ENCODE results near the gene MAN1A1. TPM values are rescaled to one million over a fixed set of nuclear protein-coding genes. Genes with fewer than 3 reads are reported as not detected.
A peak's percentile ranks its signal among the peaks of the same experiment; 100 is the strongest.

Gene MAN1A1
- polyA plus RNA-seq, 1 donor (not counting 4 experiments of a cell fraction or from before 2014, with no cell fraction given): 20.2 TPM

DNA sequence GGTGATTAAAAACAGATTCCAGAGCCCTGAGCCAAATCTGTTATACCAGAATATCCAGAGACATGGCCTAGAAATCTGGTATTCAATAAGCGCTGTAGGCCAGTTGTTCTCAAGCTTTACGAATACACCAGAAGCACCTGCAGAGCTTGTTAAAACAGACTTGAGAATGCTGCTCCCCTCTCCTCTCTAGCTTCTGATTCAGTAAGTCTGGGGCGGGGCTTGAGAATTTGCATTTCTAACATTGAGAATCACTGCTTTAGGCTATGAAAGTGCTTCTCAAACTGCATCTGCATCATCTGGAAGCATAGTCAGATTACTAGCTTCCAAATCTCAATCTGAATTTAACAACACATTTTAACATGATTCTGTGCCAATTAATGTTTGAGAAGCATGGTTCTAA, 20.5 kb upstream of the MAN1A1 start:
- no peak overlapping the region for H3K4me2 ChIP-seq (ENCODE audit: control insufficient read depth, extremely low read depth, insufficient read depth, low read depth, low read length)
- H2AFZ ChIP-seq (ENCODE audit: control insufficient read depth, low read length): no peak overlapping the region
- DNase-seq (ENCODE audit: low read depth, low spot score) (no peak), FAIRE-seq (peak; percentile 23)
- dilution Hi-C loops (cut with MboI; ENCODE audit: extremely low pct_ligation_motif_present, low sequenced_read_pairs): no loop called here
- no peaks in the 10 kb centered on the region for H3K79me2 ChIP-seq (ENCODE audit: control insufficient read depth, insufficient read depth, low read length)
- H3K27me3 ChIP-seq (ENCODE audit: control insufficient read depth, extremely low read depth, insufficient read depth, low read length): no peaks in the 10 kb centered on the region
- no peaks in the 10 kb centered on the region for H3K4me1 ChIP-seq (ENCODE audit: control insufficient read depth, extremely low read depth, insufficient read depth, low read length)
- no peak overlapping the region for H3K4me3 ChIP-seq (ENCODE audit: control insufficient read depth in 2 of 3, extremely low read depth in 1 of 3, insufficient read depth in 2 of 3, low read depth in 1 of 3, low read length in 3 of 3)
- no peak overlapping the region for H3K9ac ChIP-seq (ENCODE audit: control insufficient read depth, extremely low read depth, insufficient read depth, low read length)
- no peak overlapping the region for H3K27ac ChIP-seq (ENCODE audit: control insufficient read depth, insufficient read depth, low read length)
- TF ChIP-seq, protein P1, sequence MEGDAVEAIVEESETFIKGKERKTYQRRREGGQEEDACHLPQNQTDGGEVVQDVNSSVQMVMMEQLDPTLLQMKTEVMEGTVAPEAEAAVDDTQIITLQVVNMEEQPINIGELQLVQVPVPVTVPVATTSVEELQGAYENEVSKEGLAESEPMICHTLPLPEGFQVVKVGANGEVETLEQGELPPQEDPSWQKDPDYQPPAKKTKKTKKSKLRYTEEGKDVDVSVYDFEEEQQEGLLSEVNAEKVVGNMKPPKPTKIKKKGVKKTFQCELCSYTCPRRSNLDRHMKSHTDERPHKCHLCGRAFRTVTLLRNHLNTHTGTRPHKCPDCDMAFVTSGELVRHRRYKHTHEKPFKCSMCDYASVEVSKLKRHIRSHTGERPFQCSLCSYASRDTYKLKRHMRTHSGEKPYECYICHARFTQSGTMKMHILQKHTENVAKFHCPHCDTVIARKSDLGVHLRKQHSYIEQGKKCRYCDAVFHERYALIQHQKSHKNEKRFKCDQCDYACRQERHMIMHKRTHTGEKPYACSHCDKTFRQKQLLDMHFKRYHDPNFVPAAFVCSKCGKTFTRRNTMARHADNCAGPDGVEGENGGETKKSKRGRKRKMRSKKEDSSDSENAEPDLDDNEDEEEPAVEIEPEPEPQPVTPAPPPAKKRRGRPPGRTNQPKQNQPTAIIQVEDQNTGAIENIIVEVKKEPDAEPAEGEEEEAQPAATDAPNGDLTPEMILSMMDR (optimal IDR thresholded peaks at IDR 0.05 in 1 of 3, IDR thresholded peaks at IDR 0.05 in 1 of 3, conservative IDR thresholded peaks at IDR 0.05 in 1 of 3; ENCODE audit: extremely low read depth in 1 of 3, insufficient read depth in 2 of 3, low read length in 3 of 3): no peak
- TF ChIP-seq EZH2 (IDR thresholded peaks at IDR 0.05; ENCODE audit: low read length): no peak
- H3K9me3 ChIP-seq (ENCODE audit: control insufficient read depth, low read depth, low read length): no peaks in the 10 kb centered on the region
- no peaks in the 10 kb centered on the region for H3K36me3 ChIP-seq (ENCODE audit: control insufficient read depth in 2 of 2, extremely low read depth in 1 of 2, insufficient read depth in 2 of 2, low read length in 2 of 2)
- H3K9me1 ChIP-seq (ENCODE audit: control insufficient read depth, extremely low read depth, insufficient read depth, low read length): no peaks in the 10 kb centered on the region
- no peaks in the 10 kb centered on the region for H4K20me1 ChIP-seq (ENCODE audit: control insufficient read depth, extremely low read depth, insufficient read depth, low read length)

DNA sequence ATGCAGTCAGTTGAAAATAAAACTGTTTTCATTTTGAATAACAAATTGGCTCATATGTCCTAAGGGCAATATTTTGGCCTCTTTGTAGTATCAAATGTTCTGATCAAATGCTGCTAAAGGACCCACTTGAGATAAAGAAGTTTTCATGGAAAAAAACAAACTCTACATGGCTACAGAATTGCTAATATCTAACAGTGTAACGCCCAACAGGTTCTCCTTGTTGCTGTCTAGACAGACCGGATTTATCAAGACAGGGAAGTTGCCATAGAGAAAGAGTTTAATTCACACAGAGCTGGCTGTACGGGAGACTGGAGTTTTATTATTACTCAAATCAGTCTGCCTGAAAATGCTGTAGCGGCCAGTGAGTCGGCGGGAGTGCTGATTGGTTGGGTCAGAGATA, 19.4 kb upstream of the MAN1A1 start:
- Histone ChIP-seq H3K9me3 (ENCODE audit: control insufficient read depth, low read depth, low read length) (no peaks in the 10 kb centered on the region), H2AFZ (ENCODE audit: control insufficient read depth, low read length) (no peak overlapping the region), H3K9ac (ENCODE audit: control insufficient read depth, extremely low read depth, insufficient read depth, low read length) (no peak overlapping the region), H3K27ac (ENCODE audit: control insufficient read depth, insufficient read depth, low read length) (no peak overlapping the region), H3K9me1 (ENCODE audit: control insufficient read depth, extremely low read depth, insufficient read depth, low read length) (no peaks in the 10 kb centered on the region), H3K4me3 (ENCODE audit: control insufficient read depth in 2 of 3, extremely low read depth in 1 of 3, insufficient read depth in 2 of 3, low read depth in 1 of 3, low read length in 3 of 3) (no peak overlapping the region), H3K79me2 (ENCODE audit: control insufficient read depth, insufficient read depth, low read length) (no peaks in the 10 kb centered on the region), H3K4me1 (ENCODE audit: control insufficient read depth, extremely low read depth, insufficient read depth, low read length) (no peaks in the 10 kb centered on the region), H3K4me2 (ENCODE audit: control insufficient read depth, extremely low read depth, insufficient read depth, low read depth, low read length) (no peak overlapping the region), H4K20me1 (ENCODE audit: control insufficient read depth, extremely low read depth, insufficient read depth, low read length) (no peaks in the 10 kb centered on the region), H3K27me3 (ENCODE audit: control insufficient read depth, extremely low read depth, insufficient read depth, low read length) (no peaks in the 10 kb centered on the region), H3K36me3 (ENCODE audit: control insufficient read depth in 2 of 2, extremely low read depth in 1 of 2, insufficient read depth in 2 of 2, low read length in 2 of 2) (no peaks in the 10 kb centered on the region)
- no peak for FAIRE-seq
- no peak for DNase-seq (ENCODE audit: low read depth, low spot score)
- dilution Hi-C loops (cut with MboI; ENCODE audit: extremely low pct_ligation_motif_present, low sequenced_read_pairs): no loop called here
- TF ChIP-seq, protein P1 (optimal IDR thresholded peaks at IDR 0.05 in 1 of 3, IDR thresholded peaks at IDR 0.05 in 1 of 3, conservative IDR thresholded peaks at IDR 0.05 in 1 of 3; ENCODE audit: extremely low read depth in 1 of 3, insufficient read depth in 2 of 3, low read length in 3 of 3): no peak
- no peak for TF ChIP-seq EZH2 (IDR thresholded peaks at IDR 0.05; ENCODE audit: low read length)

All from keratinocyte (primary cell).